Measurements from ENCODE around the gene PROKR2. TPM values are rescaled to one million over a fixed set of nuclear protein-coding genes. Genes with fewer than 3 reads are reported as not detected.
A peak's percentile ranks its signal among the peaks of the same experiment; 100 is the strongest.

PROKR2 gene
- total and polyA plus RNA-seq, 2 of the 13 experiments (the other 11 are each of a cell fraction or from before 2014, with no cell fraction given), result not detected

GRCh38 chr20:5361176-5361575 is 44.4 kb upstream of the PROKR2 start:
- ChIA-PET CTCF (ENCODE audit: low intra/inter-chr PET ratio, low total read pairs) (no interaction called here), POLR2A (no interaction called here)
- ATAC-seq (no peak), DNase-seq (ENCODE audit: low spot score) (no peak), FAIRE-seq (no peak)
- no peak overlapping the region for H3K4me2 ChIP-seq (ENCODE audit: low read depth, low read length)
- BruUV-seq (replicated peaks), result no TSS peak
- no peaks in the 10 kb centered on the region for H3K4me1 ChIP-seq (ENCODE audit: insufficient read depth, low read length)
- peaks cover 17% of the 10 kb centered on the region for H3K9me3 ChIP-seq (ENCODE audit: low read length)
- in situ Hi-C loops (cut with HindIII; ENCODE audit: extremely low pct_ligation_motif_present, low pct_unique_long_range_greater_than_20kb), result no loop called here
- no peaks in the 10 kb centered on the region for H4K20me1 ChIP-seq (ENCODE audit: insufficient read depth, low read length)
- TF ChIP-seq MAFF (IDR thresholded peaks at IDR 0.05; ENCODE audit: low read depth, low read length) (peak; percentile 94), ZNF296 (CRISPR knock-in tag; conservative IDR thresholded peaks at IDR 0.05) (no peak), ZBTB37 (CRISPR knock-in tag; IDR thresholded peaks at IDR 0.05) (no peak), LRRFIP1 (CRISPR knock-in tag; conservative IDR thresholded peaks at IDR 0.05) (no peak), HOXA7 (CRISPR knock-in tag; IDR thresholded peaks at IDR 0.05) (no peak), MAFG (CRISPR knock-in tag; IDR thresholded peaks at IDR 0.05) (no peak), ZNF781 (CRISPR knock-in tag; IDR thresholded peaks at IDR 0.05; ENCODE audit: borderline replicate concordance, not compliant biosample characterization) (no peak), MAFK (conservative IDR thresholded peaks at IDR 0.05 in 1 of 2, IDR thresholded peaks at IDR 0.05 in 1 of 2; ENCODE audit: low read length in 2 of 2) (peak; percentile 94 to 96)
- 0 out of 5 replicates have a peak, but pooled peaks cover 0 to 3% of the 10 kb centered on the region in 2 experiments for H3K27me3 ChIP-seq (ENCODE audit: control insufficient read depth in 1 of 2, insufficient read depth in 2 of 2, low read length in 2 of 2)
- no peak overlapping the region for H3K4me3 ChIP-seq (replicated peaks in 1 of 3; ENCODE audit: insufficient read depth in 1 of 3, low read depth in 2 of 3, low read length in 3 of 3)
- H3K36me3 ChIP-seq (replicated peaks in 1 of 2; ENCODE audit: control insufficient read depth in 1 of 2, insufficient read depth in 2 of 2, low read length in 2 of 2), result no peaks in the 10 kb centered on the region
- no peak overlapping the region for H3K27ac ChIP-seq (ENCODE audit: extremely low read length, insufficient read depth, low read length)
- 1% methylated on average over 4 of the region's 4 CpGs for WGBS (ENCODE audit: low lambda C conversion rate)
- no peaks in the 10 kb centered on the region for H3K79me2 ChIP-seq (ENCODE audit: insufficient read depth, low read length)
- no peak overlapping the region for H2AFZ ChIP-seq (ENCODE audit: low read length)
- intact Hi-C loops (cut with micrococcal nuclease; ENCODE audit: unreplicated experiment), result no loop called here
- no peak overlapping the region for H3K9ac ChIP-seq (ENCODE audit: insufficient read depth, low read depth, low read length)
